Natural killer cell treated with Interleukin-12 subunit alpha and Interleukin-12 subunit beta and Interleukin-15 and Interleukin-18, amount 100 ng/mL, for 72 hours (primary cell): Measurements from ENCODE around the gene PPID. TPM values are rescaled to one million over a fixed set of nuclear protein-coding genes. Genes with fewer than 3 reads are reported as not detected.
"Not testable (repeated sequence)": the region's sequence is repeated elsewhere in the genome, so short reads cannot be mapped to it uniquely, and the experiment has no call there.

Source experiments
- ATAC-seq, 2 donors: fragments of 150-1000 bp; cut with Tn5 transposase in 1 of 2; sonication (Bioruptor Pico), chemical (Tn5 transposase) in 1 of 2; 2 replicates each; pipeline ENCODE4 v1.10.0; 2021
- DNase-seq: peaks from one replicate; pipeline ENCODE4 v3.0.0; 2022; ENCODE audit warnings: low spot score
- H3K27ac Mint-ChIP-seq, 2 donors: 1 replicate in 1 of 2; 2 replicates in 1 of 2; pipeline ENCODE4 v1.8.0; 2022; ENCODE audit warnings: mixed read lengths in 2 of 2, mild to moderate bottlenecking in 1 of 2, moderate library complexity in 1 of 2
- H3K27me3 Mint-ChIP-seq, 2 donors: 1 replicate in 1 of 2; 2 replicates in 1 of 2; pipeline ENCODE4 v1.8.0; 2022; ENCODE audit warnings: mixed read lengths in 2 of 2
- H3K36me3 Mint-ChIP-seq: one replicate; pipeline ENCODE4 v1.8.0; 2022; ENCODE audit warnings: mixed read lengths
- H3K4me1 Mint-ChIP-seq, 2 donors: 1 replicate in 1 of 2; 2 replicates in 1 of 2; pipeline ENCODE4 v1.8.0; 2022; ENCODE audit warnings: low read depth in 2 of 2, mixed read lengths in 2 of 2, mild to moderate bottlenecking in 1 of 2
- H3K4me3 Mint-ChIP-seq: one replicate; pipeline ENCODE4 v1.8.0; 2022; ENCODE audit warnings: mixed read lengths
- H3K9me3 Mint-ChIP-seq: 2 replicates; pipeline ENCODE4 v1.8.0; 2022; ENCODE audit warnings: mixed read lengths
- total RNA-seq, 2 donors: library from RNA; stranded (reverse); gene quantifications; one replicate each; pipeline ENCODE4 v1.2.3, GENCODE V29; 2022

PPID gene
- total RNA-seq = 10 to 100 TPM; 32.8 to 55.6 TPM

GRCh38 chr4:158722917-158723793 is at the start of gene PPID:
Gene PPID, minus strand, starts transcription at chr4:158723396. Its CDS starts 108 bp downstream, at chr4:158723288.
- ATAC-seq (peak; percentile 90 to 96), DNase-seq (peak; percentile 90)
- H3K4me1 Mint-ChIP-seq = peaks cover 27 to 50% of the 10 kb centered on the region in 2 donors
- H3K27ac Mint-ChIP-seq = peak within 1 kb of the TSS; percentile 99
- peaks cover 33% of the 10 kb centered on the region for H3K36me3 Mint-ChIP-seq
- H3K4me3 Mint-ChIP-seq = peak within 1 kb of the TSS; percentile 99
- H3K9me3 Mint-ChIP-seq = no peaks in the 10 kb centered on the region
- peaks cover 10 to 11% of the 10 kb centered on the region in 2 donors for H3K27me3 Mint-ChIP-seq

- H3K36me3 Mint-ChIP-seq = no peaks in the 10 kb centered on the region
- H3K9me3 Mint-ChIP-seq = no peaks in the 10 kb centered on the region
- peaks cover 27 to 33% of the 10 kb centered on the region in 2 donors for H3K4me1 Mint-ChIP-seq
- H3K4me3 Mint-ChIP-seq = peak overlapping the region; percentile 41
- DNase-seq (no peak), ATAC-seq (no peak)
- peak overlapping the region in 1 of 2 donors; percentile 18 for H3K27ac Mint-ChIP-seq
- H3K27me3 Mint-ChIP-seq = no peaks in the 10 kb centered on the region
Measured at GRCh38 chr4:158771776-158772175, 48.6 kb upstream of the PPID start.

GRCh38 chr4:158770671-158771070 is 47.5 kb upstream of the PPID start:
- Mint-ChIP-seq H3K9me3 (no peaks in the 10 kb centered on the region), H3K4me1 (peaks cover 27 to 33% of the 10 kb centered on the region in 2 donors), H3K36me3 (no peaks in the 10 kb centered on the region), H3K27ac (peak overlapping the region in 1 of 2 donors; percentile 29), H3K4me3 (peak overlapping the region; percentile 99), H3K27me3 (no peaks in the 10 kb centered on the region)
- ATAC-seq (no peak), DNase-seq (no peak)

GRCh38 chr4:158769175-158769921 is 46.2 kb upstream of the PPID start:
- Mint-ChIP-seq H3K36me3 (no peaks in the 10 kb centered on the region), H3K4me1 (peaks cover 25 to 33% of the 10 kb centered on the region in 2 donors), H3K4me3 (peak overlapping the region; percentile 99), H3K27ac (peak overlapping the region; percentile 93 to 96), H3K27me3 (no peaks in the 10 kb centered on the region), H3K9me3 (no peaks in the 10 kb centered on the region)
- peak; percentile 62 to 63 for ATAC-seq
- peak; percentile 61 for DNase-seq

GRCh38 chr4:158768555-158769174 is 45.5 kb upstream of the PPID start, which contains the start of gene FNIP2:
Gene FNIP2, plus strand, starts transcription at chr4:158769026. Its CDS starts 187 bp downstream, at chr4:158769213.
- no peaks in the 10 kb centered on the region for H3K36me3 Mint-ChIP-seq
- H3K27ac Mint-ChIP-seq = peak within 1 kb of the TSS; percentile 93 to 96
- peak; percentile 87 for DNase-seq
- ATAC-seq = peak; percentile 93 to 94
- H3K9me3 Mint-ChIP-seq = no peaks in the 10 kb centered on the region
- H3K27me3 Mint-ChIP-seq = no peaks in the 10 kb centered on the region
- H3K4me1 Mint-ChIP-seq = peaks cover 25 to 33% of the 10 kb centered on the region in 2 donors
- peak within 1 kb of the TSS; percentile 99 for H3K4me3 Mint-ChIP-seq

- Mint-ChIP-seq H3K9me3 (no peaks in the 10 kb centered on the region), H3K27ac (peak overlapping the region; percentile 49 to 62), H3K27me3 (peaks cover 0 to 6% of the 10 kb centered on the region in 2 donors), H3K4me1 (peaks cover 25 to 36% of the 10 kb centered on the region in 2 donors), H3K36me3 (no peaks in the 10 kb centered on the region), H3K4me3 (peak overlapping the region; percentile 75)
- ATAC-seq (no peak), DNase-seq (no peak)
Measured at GRCh38 chr4:158767451-158767850, 44.3 kb upstream of the PPID start.

- no peak overlapping the region for H3K27ac Mint-ChIP-seq
- H3K9me3 Mint-ChIP-seq = no peaks in the 10 kb centered on the region
- ATAC-seq = no peak
- peaks cover 17 to 32% of the 10 kb centered on the region in 2 donors for H3K4me1 Mint-ChIP-seq
- H3K27me3 Mint-ChIP-seq = peaks cover 0 to 8% of the 10 kb centered on the region in 2 donors
- H3K36me3 Mint-ChIP-seq = no peaks in the 10 kb centered on the region
- no peak overlapping the region for H3K4me3 Mint-ChIP-seq
- DNase-seq = no peak
Measured at GRCh38 chr4:158766434-158767044, 43.3 kb upstream of the PPID start.

GRCh38 chr4:158763462-158763861 is 40.3 kb upstream of the PPID start:
- DNase-seq (no peak), ATAC-seq (no peak)
- peaks cover 5 to 8% of the 10 kb centered on the region in 2 donors for H3K27me3 Mint-ChIP-seq
- H3K36me3 Mint-ChIP-seq = no peaks in the 10 kb centered on the region
- no peaks in the 10 kb centered on the region for H3K9me3 Mint-ChIP-seq
- no peak overlapping the region for H3K27ac Mint-ChIP-seq
- H3K4me1 Mint-ChIP-seq = peaks cover 0 to 15% of the 10 kb centered on the region in 2 donors
- no peak overlapping the region for H3K4me3 Mint-ChIP-seq

GRCh38 chr4:158762553-158762952 is 39.4 kb upstream of the PPID start:
- no peaks in the 10 kb centered on the region for H3K9me3 Mint-ChIP-seq
- peaks cover 9 to 16% of the 10 kb centered on the region in 2 donors for H3K27me3 Mint-ChIP-seq
- no peaks in the 10 kb centered on the region for H3K36me3 Mint-ChIP-seq
- no peak for DNase-seq
- no peak overlapping the region for H3K27ac Mint-ChIP-seq
- ATAC-seq = no peak
- no peak overlapping the region for H3K4me3 Mint-ChIP-seq
- H3K4me1 Mint-ChIP-seq = peaks cover 0 to 9% of the 10 kb centered on the region in 2 donors

- Mint-ChIP-seq H3K9me3 (no peaks in the 10 kb centered on the region), H3K27ac (no peak overlapping the region), H3K27me3 (peaks cover 14 to 25% of the 10 kb centered on the region in 2 donors), H3K36me3 (no peaks in the 10 kb centered on the region), H3K4me3 (no peak overlapping the region), H3K4me1 (peaks cover 0 to 9% of the 10 kb centered on the region in 2 donors)
- DNase-seq (no peak), ATAC-seq (peak in 1 of 2 donors; percentile 41)
Measured at GRCh38 chr4:158760866-158761265, 37.7 kb upstream of the PPID start.

GRCh38 chr4:158759539-158759938 is 36.3 kb upstream of the PPID start:
- peaks cover 16 to 26% of the 10 kb centered on the region in 2 donors for H3K27me3 Mint-ChIP-seq
- H3K27ac Mint-ChIP-seq, H3K4me3 Mint-ChIP-seq, DNase-seq, H3K36me3 Mint-ChIP-seq, H3K4me1 Mint-ChIP-seq, H3K9me3 Mint-ChIP-seq, ATAC-seq: not testable (repeated sequence)

GRCh38 chr4:158758703-158759102 is 35.5 kb upstream of the PPID start:
- DNase-seq (no peak), ATAC-seq (no peak)
- Mint-ChIP-seq H3K9me3 (no peaks in the 10 kb centered on the region), H3K27me3 (peaks cover 16 to 26% of the 10 kb centered on the region in 2 donors), H3K27ac (no peak overlapping the region), H3K4me1 (peaks cover 0 to 9% of the 10 kb centered on the region in 2 donors), H3K36me3 (no peaks in the 10 kb centered on the region), H3K4me3 (no peak overlapping the region)

- H3K4me3 Mint-ChIP-seq = no peak overlapping the region
- no peak for DNase-seq
- H3K27ac Mint-ChIP-seq = no peak overlapping the region
- peaks cover 16 to 26% of the 10 kb centered on the region in 2 donors for H3K27me3 Mint-ChIP-seq
- no peaks in the 10 kb centered on the region for H3K9me3 Mint-ChIP-seq
- H3K36me3 Mint-ChIP-seq = no peaks in the 10 kb centered on the region
- ATAC-seq = no peak
- peaks cover 0 to 9% of the 10 kb centered on the region in 2 donors for H3K4me1 Mint-ChIP-seq
Measured at GRCh38 chr4:158758142-158758541, 34.9 kb upstream of the PPID start.
